GM12873 (cell line): ENCODE results near the gene LETMD1.

ENCODE experiments used
- TF ChIP-seq, protein P1 (sequence below): IDR thresholded peaks from 2 replicates; pipeline ENCODE4 v1.5.1; 2012; ENCODE audit warnings: low read depth, mild to moderate bottlenecking, moderate library complexity, low read length, control low read depth; ENCODE audit not compliant: insufficient read depth; ENCODE audit errors: missing control alignments

The LETMD1 gene

DNA sequence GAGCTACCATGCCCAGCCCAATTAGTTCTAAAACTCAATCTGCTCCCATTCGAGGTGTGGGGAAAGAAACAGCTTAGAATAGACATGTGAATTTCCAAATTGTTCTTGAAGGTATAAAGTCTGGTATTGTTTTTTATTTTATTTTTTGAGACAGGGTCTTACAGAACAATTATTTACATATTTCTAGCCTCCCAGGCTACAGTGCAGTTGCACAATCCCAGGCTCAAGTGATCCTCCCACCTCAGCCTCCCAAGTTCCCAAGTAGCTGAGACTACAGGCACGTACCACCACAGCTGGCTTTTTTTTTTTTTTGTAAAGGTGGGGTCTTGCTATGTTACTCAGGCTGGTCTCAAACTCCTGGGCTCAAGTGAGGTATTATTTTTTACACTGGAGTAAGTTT is 28.2 kb upstream of the LETMD1 start:
- TF ChIP-seq, protein P1, sequence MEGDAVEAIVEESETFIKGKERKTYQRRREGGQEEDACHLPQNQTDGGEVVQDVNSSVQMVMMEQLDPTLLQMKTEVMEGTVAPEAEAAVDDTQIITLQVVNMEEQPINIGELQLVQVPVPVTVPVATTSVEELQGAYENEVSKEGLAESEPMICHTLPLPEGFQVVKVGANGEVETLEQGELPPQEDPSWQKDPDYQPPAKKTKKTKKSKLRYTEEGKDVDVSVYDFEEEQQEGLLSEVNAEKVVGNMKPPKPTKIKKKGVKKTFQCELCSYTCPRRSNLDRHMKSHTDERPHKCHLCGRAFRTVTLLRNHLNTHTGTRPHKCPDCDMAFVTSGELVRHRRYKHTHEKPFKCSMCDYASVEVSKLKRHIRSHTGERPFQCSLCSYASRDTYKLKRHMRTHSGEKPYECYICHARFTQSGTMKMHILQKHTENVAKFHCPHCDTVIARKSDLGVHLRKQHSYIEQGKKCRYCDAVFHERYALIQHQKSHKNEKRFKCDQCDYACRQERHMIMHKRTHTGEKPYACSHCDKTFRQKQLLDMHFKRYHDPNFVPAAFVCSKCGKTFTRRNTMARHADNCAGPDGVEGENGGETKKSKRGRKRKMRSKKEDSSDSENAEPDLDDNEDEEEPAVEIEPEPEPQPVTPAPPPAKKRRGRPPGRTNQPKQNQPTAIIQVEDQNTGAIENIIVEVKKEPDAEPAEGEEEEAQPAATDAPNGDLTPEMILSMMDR, result no peak

DNA sequence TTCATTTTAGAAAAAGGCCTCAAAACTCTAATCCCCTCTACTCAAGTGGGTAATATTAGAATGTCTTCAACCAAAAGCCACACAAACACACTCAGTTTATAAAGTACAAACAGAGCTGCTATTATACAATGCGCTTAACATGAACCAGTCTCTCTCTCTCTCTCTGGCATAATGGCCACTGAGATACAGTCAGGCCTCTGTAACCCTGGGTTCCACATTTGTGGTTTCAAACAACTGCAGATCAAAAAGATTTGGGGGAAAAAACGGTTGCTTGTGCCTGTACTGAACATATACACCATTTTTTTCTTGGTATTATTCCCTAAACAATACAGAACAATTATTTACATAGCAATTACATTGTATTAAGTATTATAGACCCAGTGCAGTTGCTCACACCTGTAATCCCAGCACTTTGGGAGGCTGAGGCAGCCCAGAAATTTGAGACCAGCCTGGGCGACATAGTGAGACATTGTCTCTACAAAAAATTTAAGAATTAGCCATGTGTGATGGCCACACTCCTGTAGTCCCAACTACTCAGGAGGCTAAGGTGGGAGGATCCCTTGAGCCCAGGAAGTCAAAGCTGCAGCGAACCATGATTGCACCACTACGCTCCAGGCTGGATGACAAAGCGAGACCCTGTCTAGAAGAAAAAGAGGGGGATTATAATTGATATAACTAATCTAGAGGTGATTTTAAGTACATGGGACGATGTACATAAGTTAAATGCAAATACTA is 27.5 kb upstream of the LETMD1 start:
- TF ChIP-seq, protein P1, result no peak

- TF ChIP-seq, protein P1, result no peak
These were observed 26.4 kb upstream of the LETMD1 start for GRCh38 chr12:51021694-51022093.

- TF ChIP-seq, protein P1, result no peak
These were observed 24.3 kb upstream of the LETMD1 start for GRCh38 chr12:51023625-51024382.

DNA sequence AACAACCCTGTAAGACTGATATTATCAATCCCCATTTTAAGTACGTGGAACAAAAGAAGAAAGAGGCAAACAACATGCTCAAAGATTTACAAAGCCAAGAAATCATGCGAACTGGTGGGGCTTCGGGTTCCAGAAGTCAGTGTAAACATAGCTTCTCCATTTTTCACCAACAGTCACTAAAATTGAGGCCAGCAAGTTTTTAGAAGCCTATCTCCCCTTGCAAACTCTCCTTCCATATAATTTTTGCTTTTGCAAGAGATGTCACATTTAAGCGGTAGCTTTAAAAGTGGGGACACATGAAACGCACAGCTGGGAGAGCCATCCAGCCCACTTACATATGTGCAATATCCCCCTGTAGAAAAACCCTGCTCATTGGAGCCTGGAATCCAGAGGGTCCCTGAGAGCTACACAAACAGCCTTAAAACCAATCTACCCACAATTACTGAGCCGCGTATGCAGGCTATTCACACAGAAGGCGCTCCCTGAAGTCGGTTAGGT is 22.7 kb upstream of the LETMD1 start:
- TF ChIP-seq, protein P1, result no peak

DNA sequence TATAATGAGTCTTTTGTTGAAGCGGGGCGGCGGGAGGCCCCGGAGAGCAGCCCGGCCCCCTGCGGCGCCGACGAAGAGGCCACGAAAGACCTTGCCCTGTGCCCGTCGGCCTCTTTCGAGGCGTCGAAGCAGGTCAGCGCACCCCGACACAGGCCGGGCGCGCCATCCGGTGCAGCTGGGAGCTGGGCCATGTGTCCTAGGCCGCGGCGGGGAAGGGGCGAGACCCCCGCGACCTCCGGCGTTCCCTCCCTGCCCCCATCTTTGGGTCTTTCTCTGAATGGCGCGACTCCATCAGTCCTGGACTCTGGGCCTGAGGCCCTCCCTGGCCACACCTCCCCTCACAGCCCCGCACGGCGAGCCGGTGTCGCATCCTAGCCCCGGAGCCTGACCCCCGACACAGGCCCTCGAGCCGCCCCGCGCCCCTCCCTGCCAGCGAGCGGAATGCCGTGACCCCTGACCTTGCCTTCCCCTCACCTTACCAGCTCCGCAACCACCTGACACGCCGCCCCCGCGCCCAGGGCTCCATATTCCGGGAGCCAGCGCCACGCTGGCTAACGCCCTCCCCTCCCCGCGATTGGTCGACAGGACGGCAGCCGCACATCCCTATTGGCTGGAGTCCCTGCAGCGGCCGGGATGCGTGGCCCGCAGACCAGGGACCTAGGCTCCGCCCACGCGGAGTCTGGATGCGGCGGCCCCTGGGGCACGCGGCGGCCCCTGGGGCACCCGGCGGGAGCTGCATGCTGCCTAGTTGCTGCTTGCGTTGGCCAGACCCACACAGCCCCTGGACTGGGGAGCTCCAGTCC is 22.1 kb upstream of the LETMD1 start, which contains the start of gene SLC11A2:
Gene SLC11A2 (minus strand): TSS at position 549 of the 803 bp plus-strand sequence. CDS start 15,656 bp downstream, outside the sequence.
- TF ChIP-seq, protein P1, result no peak
